NCI-H187 (cell line): ENCODE data around the gene MUC6.

ENCODE experiments used
- DNase-seq, 2 experiments: peaks; one replicate each; lab custom pipeline; 2025; lab: John Stamatoyannopoulos, UW

MUC6 gene

GRCh38 chr11:1038361-1038760 is 1.8 kb upstream of the MUC6 start:
- DNase-seq: no peak

GRCh38 chr11:1037506-1038055 is 1.1 kb upstream of the MUC6 start:
- no peak for DNase-seq

GRCh38 chr11:1036931-1037330 is 413 bp upstream of the MUC6 start:
- DNase-seq: no peak

- no peak for DNase-seq
These were observed 788 bp downstream of the MUC6 start for GRCh38 chr11:1035577-1036283.

GRCh38 chr11:1034456-1035295 is 1.8 kb downstream of the MUC6 start:
- DNase-seq: no peak

- no peak for DNase-seq
These were observed 2.5 kb downstream of the MUC6 start for GRCh38 chr11:1034001-1034400.

- no peak for DNase-seq
These were observed 3.3 kb downstream of the MUC6 start for GRCh38 chr11:1033016-1033798.

GRCh38 chr11:1032310-1032891 is 4.1 kb downstream of the MUC6 start:
- no peak for DNase-seq

- no peak for DNase-seq
These were observed 5.2 kb downstream of the MUC6 start for GRCh38 chr11:1031121-1031899.

- no peak for DNase-seq
These were observed 6.0 kb downstream of the MUC6 start for GRCh38 chr11:1030556-1030955.

- DNase-seq: no peak
These were observed 6.4 kb downstream of the MUC6 start for GRCh38 chr11:1030086-1030485.

- no peak for DNase-seq
These were observed 6.9 kb downstream of the MUC6 start for GRCh38 chr11:1029654-1030053.

GRCh38 chr11:1029051-1029450 is 7.5 kb downstream of the MUC6 start:
- DNase-seq: no peak

- DNase-seq: no peak
These were observed 7.9 kb downstream of the MUC6 start for GRCh38 chr11:1028616-1029015.

GRCh38 chr11:1028291-1028540 is 8.3 kb downstream of the MUC6 start:
- DNase-seq: no peak

- DNase-seq: no peak
These were observed 8.8 kb downstream of the MUC6 start for GRCh38 chr11:1027483-1028290.

- no peak for DNase-seq
These were observed 9.7 kb downstream of the MUC6 start for GRCh38 chr11:1026641-1027482.

GRCh38 chr11:1026163-1026450 is 10.4 kb downstream of the MUC6 start:
- DNase-seq: no peak

- no peak for DNase-seq
These were observed 10.9 kb downstream of the MUC6 start for GRCh38 chr11:1025410-1026162.
